KMS-11 (cell line): ENCODE data around the gene NHERF2.

Source experiments
- H2AFZ ChIP-seq: fragments of 200-600 bp; sonication (generic); 2 replicates; pipeline ENCODE4 v1.6.1; 2016; ENCODE audit warnings: antibody characterized with exemption, mixed run types, low read depth
- H3K27ac ChIP-seq: fragments of 200-600 bp; sonication (generic); 2 replicates; pipeline ENCODE4 v1.6.1; 2016; ENCODE audit warnings: mild to moderate bottlenecking, mixed run types
- H3K27me3 ChIP-seq: fragments of 200-600 bp; sonication (generic); 2 replicates; pipeline ENCODE4 v1.6.1; 2017; ENCODE audit warnings: mild to moderate bottlenecking, low read depth, mixed run types, moderate library complexity; ENCODE audit not compliant: insufficient read depth
- H3K36me3 ChIP-seq: fragments of 200-600 bp; sonication (generic); 2 replicates; pipeline ENCODE4 v1.6.1; 2017; ENCODE audit warnings: mild to moderate bottlenecking, mixed run types; ENCODE audit not compliant: insufficient read depth
- H3K4me1 ChIP-seq: fragments of 200-600 bp; sonication (generic); 2 replicates; pipeline ENCODE4 v1.6.1; 2016; ENCODE audit warnings: mild to moderate bottlenecking, low read depth, mixed run types; ENCODE audit not compliant: poor library complexity, severe bottlenecking
- H3K4me2 ChIP-seq: fragments of 200-600 bp; sonication (generic); 2 replicates; pipeline ENCODE4 v1.7.0; 2016; ENCODE audit warnings: mild to moderate bottlenecking, mixed run types
- H3K4me3 ChIP-seq: fragments of 200-600 bp; sonication (generic); IDR thresholded peaks from 2 replicates; pipeline ENCODE4 v1.6.1; 2017; ENCODE audit warnings: low read depth, low read length, mixed read lengths; ENCODE audit not compliant: insufficient read depth
- H3K79me2 ChIP-seq: fragments of 200-600 bp; sonication (generic); 2 replicates; pipeline ENCODE4 v1.6.1; 2016; ENCODE audit warnings: low read depth, mixed run types; ENCODE audit not compliant: insufficient read depth
- H3K9ac ChIP-seq: fragments of 200-600 bp; sonication (generic); 2 replicates; pipeline ENCODE4 v1.6.1; 2016; ENCODE audit warnings: mild to moderate bottlenecking, mixed run types
- H4K20me1 ChIP-seq: fragments of 200-600 bp; sonication (generic); 2 replicates; pipeline ENCODE4 v1.6.1; 2016; ENCODE audit warnings: mild to moderate bottlenecking, mixed run types; ENCODE audit not compliant: insufficient read depth
- TF ChIP-seq, protein P1 (sequence below): fragments of 200-600 bp; sonication (generic); conservative IDR thresholded peaks from 2 replicates; pipeline ENCODE4 v1.6.1; 2017; ENCODE audit warnings: low read depth, mild to moderate bottlenecking, antibody characterized with exemption, low read length, moderate library complexity, mixed read lengths

Gene NHERF2

DNA sequence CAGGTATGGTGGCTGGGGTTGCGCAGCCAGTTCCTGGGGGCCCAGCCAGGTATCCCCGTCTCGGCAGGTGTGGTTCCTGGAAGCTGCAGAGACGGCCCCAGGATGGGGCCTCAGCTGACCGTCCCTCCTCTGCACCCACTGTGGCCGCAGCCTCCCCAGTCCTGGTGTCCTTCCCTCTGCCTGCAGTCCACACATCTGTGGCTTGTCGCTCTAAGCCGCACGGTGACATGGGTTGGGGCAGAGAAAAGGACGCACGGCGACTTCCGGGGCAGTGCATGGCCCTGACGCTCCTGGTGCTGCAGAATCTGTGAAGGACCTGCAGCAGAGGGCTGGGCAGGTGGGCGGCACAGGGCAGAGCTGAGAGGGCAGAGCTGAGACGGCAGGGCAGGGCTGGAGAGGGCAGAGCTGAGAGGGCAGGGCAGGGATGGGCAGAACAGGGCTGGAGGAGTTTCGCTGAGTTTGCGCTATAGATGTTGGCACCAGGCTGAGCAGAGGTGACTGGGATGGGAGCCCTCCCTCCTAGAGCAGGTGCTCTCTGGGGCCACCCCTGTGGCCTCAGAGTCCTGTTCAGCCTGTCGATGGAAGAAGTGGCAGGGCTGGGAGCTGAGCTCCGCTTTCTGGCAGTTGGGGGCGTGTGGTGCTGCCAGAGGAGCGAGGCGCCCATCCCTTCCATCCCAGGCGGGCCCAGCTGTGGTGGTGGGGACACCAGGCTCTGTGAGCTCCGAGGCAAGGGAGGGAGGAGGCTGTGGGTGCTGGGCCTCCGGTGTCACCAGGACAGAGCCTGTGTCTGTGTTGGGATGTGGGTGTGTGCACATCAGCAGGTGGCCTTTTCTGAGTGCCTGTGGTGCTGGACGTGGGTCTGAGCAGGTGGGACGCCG is 44.1 kb downstream of the NHERF2 start:
- Histone ChIP-seq H3K36me3 (peaks cover 4% of the 10 kb centered on the region; the same call in 1 of the 2 replicates), H4K20me1 (no peaks in the 10 kb centered on the region), H3K27me3 (no peaks in the 10 kb centered on the region), H3K4me1 (no peaks in the 10 kb centered on the region), H3K9ac (no peak overlapping the region), H2AFZ (no peak overlapping the region), H3K4me3 (no peak overlapping the region), H3K4me2 (no peak overlapping the region), H3K79me2 (no peaks in the 10 kb centered on the region), H3K27ac (no peak overlapping the region)
- TF ChIP-seq, protein P1, sequence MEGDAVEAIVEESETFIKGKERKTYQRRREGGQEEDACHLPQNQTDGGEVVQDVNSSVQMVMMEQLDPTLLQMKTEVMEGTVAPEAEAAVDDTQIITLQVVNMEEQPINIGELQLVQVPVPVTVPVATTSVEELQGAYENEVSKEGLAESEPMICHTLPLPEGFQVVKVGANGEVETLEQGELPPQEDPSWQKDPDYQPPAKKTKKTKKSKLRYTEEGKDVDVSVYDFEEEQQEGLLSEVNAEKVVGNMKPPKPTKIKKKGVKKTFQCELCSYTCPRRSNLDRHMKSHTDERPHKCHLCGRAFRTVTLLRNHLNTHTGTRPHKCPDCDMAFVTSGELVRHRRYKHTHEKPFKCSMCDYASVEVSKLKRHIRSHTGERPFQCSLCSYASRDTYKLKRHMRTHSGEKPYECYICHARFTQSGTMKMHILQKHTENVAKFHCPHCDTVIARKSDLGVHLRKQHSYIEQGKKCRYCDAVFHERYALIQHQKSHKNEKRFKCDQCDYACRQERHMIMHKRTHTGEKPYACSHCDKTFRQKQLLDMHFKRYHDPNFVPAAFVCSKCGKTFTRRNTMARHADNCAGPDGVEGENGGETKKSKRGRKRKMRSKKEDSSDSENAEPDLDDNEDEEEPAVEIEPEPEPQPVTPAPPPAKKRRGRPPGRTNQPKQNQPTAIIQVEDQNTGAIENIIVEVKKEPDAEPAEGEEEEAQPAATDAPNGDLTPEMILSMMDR = no peak

DNA sequence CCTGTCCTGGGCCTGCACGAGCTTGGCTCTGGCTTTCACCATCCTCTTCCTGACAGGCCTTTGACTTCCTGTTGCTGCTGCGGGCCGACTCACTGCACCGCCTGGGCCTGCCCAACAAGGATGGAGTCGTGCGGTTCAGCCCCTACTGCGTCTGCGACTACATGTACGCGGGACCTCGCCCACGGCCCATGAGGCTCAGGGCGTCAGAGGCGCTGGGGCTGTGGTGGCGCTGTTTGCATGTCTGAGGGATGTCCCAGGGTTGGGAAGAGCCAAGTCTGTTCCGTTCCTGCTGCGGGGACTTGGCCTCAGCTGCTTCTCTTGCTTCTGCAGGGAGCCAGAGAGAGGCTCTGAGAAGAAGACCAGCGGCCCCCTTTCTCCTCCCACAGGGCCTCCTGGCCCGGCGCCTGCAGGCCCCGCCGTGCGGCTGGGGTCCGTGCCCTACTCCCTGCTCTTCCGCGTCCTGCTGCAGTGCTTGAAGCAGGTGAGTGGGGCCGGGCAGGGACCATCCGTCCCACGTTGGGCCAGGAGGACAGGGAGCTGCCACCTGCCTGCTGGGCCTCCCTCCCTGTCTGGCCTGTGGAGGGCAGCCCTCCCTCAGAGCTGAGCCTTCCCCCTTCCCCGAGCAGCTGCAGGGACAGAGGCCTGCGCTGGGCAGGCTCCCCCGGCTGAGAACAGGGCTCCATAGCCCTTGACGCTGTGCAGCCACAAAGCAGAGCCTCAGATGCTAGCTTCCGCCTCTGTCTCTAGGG is 44.9 kb downstream of the NHERF2 start:
- H3K9ac ChIP-seq = no peak overlapping the region
- no peaks in the 10 kb centered on the region for H3K36me3 ChIP-seq
- no peaks in the 10 kb centered on the region for H3K79me2 ChIP-seq
- H3K4me1 ChIP-seq = no peaks in the 10 kb centered on the region
- H3K4me2 ChIP-seq = no peak overlapping the region
- H3K27me3 ChIP-seq = no peaks in the 10 kb centered on the region
- TF ChIP-seq, protein P1 = no peak
- no peak overlapping the region for H3K27ac ChIP-seq
- no peaks in the 10 kb centered on the region for H4K20me1 ChIP-seq
- H2AFZ ChIP-seq = no peak overlapping the region
- no peak overlapping the region for H3K4me3 ChIP-seq

DNA sequence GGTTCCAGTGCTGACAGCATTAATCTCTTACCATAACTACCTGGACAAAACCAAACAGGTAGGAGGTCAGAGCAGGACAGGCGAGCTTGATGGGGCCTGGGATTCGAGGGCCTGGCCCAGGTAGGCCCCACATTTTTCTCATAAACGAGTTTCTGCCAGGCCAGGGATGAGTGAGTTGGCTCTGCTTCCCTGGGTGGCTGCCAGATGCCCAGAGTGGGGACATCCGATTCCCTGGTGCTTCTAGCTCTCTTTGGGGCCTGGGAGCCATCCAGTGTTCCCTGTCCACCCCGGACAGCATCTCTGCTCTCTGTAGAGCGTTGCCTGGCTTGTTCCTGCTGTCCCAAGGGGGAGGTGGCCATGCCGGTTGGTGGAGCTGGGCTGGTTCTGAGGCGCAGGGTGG is 46.2 kb downstream of the NHERF2 start:
- no peak overlapping the region for H3K4me3 ChIP-seq
- no peak overlapping the region for H3K27ac ChIP-seq
- H3K9ac ChIP-seq = no peak overlapping the region
- no peak overlapping the region for H3K4me2 ChIP-seq
- H3K27me3 ChIP-seq = no peaks in the 10 kb centered on the region
- no peak overlapping the region for H2AFZ ChIP-seq
- H3K79me2 ChIP-seq = no peaks in the 10 kb centered on the region
- H3K36me3 ChIP-seq = no peaks in the 10 kb centered on the region
- TF ChIP-seq, protein P1 = no peak
- no peaks in the 10 kb centered on the region for H3K4me1 ChIP-seq
- H4K20me1 ChIP-seq = no peaks in the 10 kb centered on the region

DNA sequence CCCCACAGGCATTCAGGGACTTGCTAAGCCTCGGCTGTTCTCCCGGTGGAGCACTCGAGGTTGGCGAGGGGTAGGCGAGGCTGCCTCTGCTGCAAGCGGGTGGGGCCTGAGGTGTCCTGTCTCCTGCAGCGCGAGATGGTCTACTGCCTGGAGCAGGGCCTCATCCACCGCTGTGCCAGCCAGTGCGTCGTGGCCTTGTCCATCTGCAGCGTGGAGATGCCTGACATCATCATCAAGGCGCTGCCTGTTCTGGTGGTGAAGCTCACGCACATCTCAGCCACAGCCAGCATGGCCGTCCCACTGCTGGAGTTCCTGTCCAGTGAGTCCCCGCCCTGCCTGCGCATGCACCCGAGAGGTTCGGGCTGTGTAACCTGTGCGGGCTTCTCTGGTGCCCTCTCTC is 47.4 kb downstream of the NHERF2 start:
- Histone ChIP-seq H4K20me1 (no peaks in the 10 kb centered on the region), H3K4me1 (no peaks in the 10 kb centered on the region), H3K79me2 (no peaks in the 10 kb centered on the region), H3K4me2 (no peak overlapping the region), H3K9ac (no peak overlapping the region), H2AFZ (no peak overlapping the region), H3K27ac (no peak overlapping the region), H3K4me3 (no peak overlapping the region), H3K27me3 (no peaks in the 10 kb centered on the region), H3K36me3 (no peaks in the 10 kb centered on the region)
- TF ChIP-seq, protein P1 = no peak
